NCI-H1694 (cell line): Measurements from ENCODE around the gene FZD10.

Source experiments
- DNase-seq: peaks from one replicate; lab custom pipeline; 2025; lab: John Stamatoyannopoulos, UW

Gene FZD10

GRCh38 chr12:130179621-130180020 is 17.4 kb downstream of the FZD10 start:
- no peak for DNase-seq

GRCh38 chr12:130181211-130181610 is 18.9 kb downstream of the FZD10 start:
- no peak for DNase-seq

- no peak for DNase-seq
Observed at GRCh38 chr12:130183585-130184370, 21.5 kb downstream of the FZD10 start.

GRCh38 chr12:130184404-130185090 is 22.3 kb downstream of the FZD10 start:
- no peak for DNase-seq

GRCh38 chr12:130185455-130186391 is 23.5 kb downstream of the FZD10 start:
- no peak for DNase-seq

- DNase-seq: no peak
Observed at GRCh38 chr12:130186651-130187268, 24.5 kb downstream of the FZD10 start.

GRCh38 chr12:130192642-130193345 is 30.5 kb downstream of the FZD10 start:
- no peak for DNase-seq

GRCh38 chr12:130194154-130194553 is 31.9 kb downstream of the FZD10 start:
- no peak for DNase-seq

- DNase-seq: no peak
Observed at GRCh38 chr12:130195369-130195768, 33.1 kb downstream of the FZD10 start.

GRCh38 chr12:130195776-130196175 is 33.5 kb downstream of the FZD10 start:
- DNase-seq: no peak

GRCh38 chr12:130196827-130197226 is 34.6 kb downstream of the FZD10 start:
- no peak for DNase-seq

- DNase-seq: no peak
Observed at GRCh38 chr12:130198026-130198662, 35.9 kb downstream of the FZD10 start.

- no peak for DNase-seq
Observed at GRCh38 chr12:130198663-130199060, 36.4 kb downstream of the FZD10 start.

- DNase-seq: no peak
Observed at GRCh38 chr12:130199581-130200390, 37.5 kb downstream of the FZD10 start.

GRCh38 chr12:130200445-130200844 is 38.2 kb downstream of the FZD10 start:
- DNase-seq: no peak

- no peak for DNase-seq
Observed at GRCh38 chr12:130201037-130201436, 38.8 kb downstream of the FZD10 start.

- no peak for DNase-seq
Observed at GRCh38 chr12:130202201-130202600, 39.9 kb downstream of the FZD10 start.

- no peak for DNase-seq
Observed at GRCh38 chr12:130203151-130203550, 40.9 kb downstream of the FZD10 start.

- no peak for DNase-seq
Observed at GRCh38 chr12:130204541-130204953, 42.3 kb downstream of the FZD10 start.

GRCh38 chr12:130205495-130205894 is 43.2 kb downstream of the FZD10 start:
- no peak for DNase-seq
